CD4-positive, alpha-beta T cell treated with Interleukin-6 at 100 ng/mL for 8 hours (primary cell): ENCODE measurements around the gene CLOCK.

Experiments used
- DNase-seq: peaks from one replicate; pipeline ENCODE4 v3.0.0-alpha.2; 2020; ENCODE audit warnings: mixed read lengths, low spot score

Gene CLOCK

GRCh38 chr4:55381502-55381901, 165.2 kb downstream of the CLOCK start:
- no peak for DNase-seq

GRCh38 chr4:55380576-55380975, 166.1 kb downstream of the CLOCK start:
- no peak for DNase-seq

GRCh38 chr4:55378617-55379467, 167.9 kb downstream of the CLOCK start:
- DNase-seq, result no peak
